HG03135 (cell line): ENCODE data around the gene IL36B.

ENCODE experiments used
- ATAC-seq: cut with Tn5 transposase; IDR thresholded peaks from one replicate; pipeline ENCODE4 v1.9.1; 2021; ENCODE audit warnings: mild to moderate bottlenecking, moderate library complexity; ENCODE audit not compliant: unreplicated experiment

Gene IL36B

GRCh38 chr2:113076954-113077669 is 24.4 kb upstream of the IL36B start:
- ATAC-seq = no peak

- ATAC-seq = no peak
These were observed 22.9 kb upstream of the IL36B start for GRCh38 chr2:113075600-113075999.

GRCh38 chr2:113075030-113075429 is 22.4 kb upstream of the IL36B start:
- ATAC-seq = no peak

GRCh38 chr2:113073325-113073834 is 20.7 kb upstream of the IL36B start:
- ATAC-seq = no peak

GRCh38 chr2:113072584-113072983 is 19.9 kb upstream of the IL36B start:
- ATAC-seq = no peak

GRCh38 chr2:113070606-113070975 is 17.9 kb upstream of the IL36B start:
- no peak for ATAC-seq

GRCh38 chr2:113069676-113070605 is 17.3 kb upstream of the IL36B start:
- no peak for ATAC-seq

GRCh38 chr2:113068706-113069485 is 16.2 kb upstream of the IL36B start:
- ATAC-seq = no peak

- ATAC-seq = no peak
These were observed 15.6 kb upstream of the IL36B start for GRCh38 chr2:113068249-113068648.

- ATAC-seq = no peak
These were observed 15.0 kb upstream of the IL36B start, which contains the start of gene IL1F10 for GRCh38 chr2:113067681-113068080. Gene IL1F10, plus strand, starts transcription at chr2:113067970. Its CDS starts 4,769 bp downstream, at chr2:113072739.

GRCh38 chr2:113064898-113065297 is 12.2 kb upstream of the IL36B start:
- no peak for ATAC-seq

- ATAC-seq = no peak
These were observed 11.6 kb upstream of the IL36B start for GRCh38 chr2:113064281-113064680.

GRCh38 chr2:113061896-113062770 is 9.5 kb upstream of the IL36B start:
- ATAC-seq = no peak

- no peak for ATAC-seq
These were observed 8.6 kb upstream of the IL36B start for GRCh38 chr2:113061241-113061640.

GRCh38 chr2:113060796-113061195 is 8.1 kb upstream of the IL36B start:
- ATAC-seq = no peak

- no peak for ATAC-seq
These were observed 7.7 kb upstream of the IL36B start for GRCh38 chr2:113060396-113060795.

- no peak for ATAC-seq
These were observed 6.6 kb upstream of the IL36B start, which contains the start of gene IL36RN for GRCh38 chr2:113058998-113059960. Gene IL36RN, plus strand, starts transcription at chr2:113059198. Its CDS starts 241 bp downstream, at chr2:113059439.

- no peak for ATAC-seq
These were observed 5.8 kb upstream of the IL36B start for GRCh38 chr2:113058411-113058994.
